Loucy (cell line): Measurements from ENCODE around the gene CDCP2.

ENCODE experiments used
- EZH2phosphoT487 ChIP-seq: fragments of 200-600 bp; IDR thresholded peaks from 2 replicates; pipeline ENCODE4 v1.6.1; 2018; ENCODE audit warnings: antibody characterized with exemption, mild to moderate bottlenecking, moderate library complexity, borderline replicate concordance
- TF ChIP-seq, protein P1 (sequence below): fragments of 200-600 bp; sonication (generic); conservative IDR thresholded peaks from 2 replicates; pipeline ENCODE4 v1.5.1; 2014; ENCODE audit warnings: mild to moderate bottlenecking, antibody characterized with exemption, low read length

DNA sequence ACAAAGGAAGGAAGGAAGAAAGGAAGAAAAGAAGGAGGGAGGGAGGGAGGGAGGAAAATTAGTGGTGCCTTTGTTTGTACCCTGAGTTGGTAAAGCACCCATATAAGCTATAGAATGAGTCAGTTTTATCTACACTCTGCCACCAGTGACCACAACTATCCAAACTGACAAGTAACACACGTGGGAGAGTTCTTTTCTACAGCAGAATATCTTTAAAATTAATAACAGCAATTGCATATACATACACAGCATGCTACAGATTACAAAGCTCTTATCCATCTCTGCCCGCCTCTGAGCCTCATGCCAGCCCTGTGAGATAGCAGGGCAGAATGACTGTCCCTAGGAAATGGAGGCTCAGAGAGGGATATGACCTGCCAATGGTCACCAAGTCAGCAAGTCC is 20.3 kb downstream of the CDCP2 start:
- TF ChIP-seq, protein P1, sequence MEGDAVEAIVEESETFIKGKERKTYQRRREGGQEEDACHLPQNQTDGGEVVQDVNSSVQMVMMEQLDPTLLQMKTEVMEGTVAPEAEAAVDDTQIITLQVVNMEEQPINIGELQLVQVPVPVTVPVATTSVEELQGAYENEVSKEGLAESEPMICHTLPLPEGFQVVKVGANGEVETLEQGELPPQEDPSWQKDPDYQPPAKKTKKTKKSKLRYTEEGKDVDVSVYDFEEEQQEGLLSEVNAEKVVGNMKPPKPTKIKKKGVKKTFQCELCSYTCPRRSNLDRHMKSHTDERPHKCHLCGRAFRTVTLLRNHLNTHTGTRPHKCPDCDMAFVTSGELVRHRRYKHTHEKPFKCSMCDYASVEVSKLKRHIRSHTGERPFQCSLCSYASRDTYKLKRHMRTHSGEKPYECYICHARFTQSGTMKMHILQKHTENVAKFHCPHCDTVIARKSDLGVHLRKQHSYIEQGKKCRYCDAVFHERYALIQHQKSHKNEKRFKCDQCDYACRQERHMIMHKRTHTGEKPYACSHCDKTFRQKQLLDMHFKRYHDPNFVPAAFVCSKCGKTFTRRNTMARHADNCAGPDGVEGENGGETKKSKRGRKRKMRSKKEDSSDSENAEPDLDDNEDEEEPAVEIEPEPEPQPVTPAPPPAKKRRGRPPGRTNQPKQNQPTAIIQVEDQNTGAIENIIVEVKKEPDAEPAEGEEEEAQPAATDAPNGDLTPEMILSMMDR = no peak
- no peak for TF ChIP-seq EZH2phosphoT487
